ENCODE data around the gene ZC3H4.
A peak's percentile ranks its signal among the peaks of the same experiment; 100 is the strongest.
"Not testable (repeated sequence)": the region's sequence is repeated elsewhere in the genome, so short reads cannot be mapped to it uniquely, and the experiment has no call there.

Gene ZC3H4

DNA sequence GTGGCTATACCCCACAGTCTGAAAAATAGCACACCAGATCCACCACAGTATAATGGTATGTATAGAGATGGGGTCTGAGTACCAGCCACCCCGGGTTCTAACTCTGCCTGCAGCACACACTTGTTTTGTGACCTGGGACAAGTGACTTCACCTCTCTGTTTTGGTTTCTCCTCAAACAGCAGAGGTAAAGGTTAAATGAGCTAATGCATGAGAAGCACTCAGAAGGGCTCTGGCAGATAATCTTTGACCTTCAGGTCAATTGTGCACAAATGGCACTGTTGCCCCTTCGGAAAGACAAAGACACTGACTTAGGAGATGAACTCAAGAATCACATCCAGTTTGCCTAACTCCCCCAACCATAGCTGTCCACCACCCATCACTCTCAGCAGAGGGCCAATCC lies 7.7 kb downstream of the ZC3H4 start:
- Mint-ChIP-seq H3K4me3 (peak overlapping the region; percentile 18), H3K27me3 (ENCODE audit: low read depth, poor library complexity) (no peaks in the 10 kb centered on the region), H3K27ac (peak overlapping the region; percentile 68), H3K4me1 (peaks cover 75% of the 10 kb centered on the region), H3K9me3 (no peaks in the 10 kb centered on the region), H3K36me3 (ENCODE audit: low read depth) (peaks cover 14% of the 10 kb centered on the region)
- no peak for DNase-seq
- TF ChIP-seq, protein P1, sequence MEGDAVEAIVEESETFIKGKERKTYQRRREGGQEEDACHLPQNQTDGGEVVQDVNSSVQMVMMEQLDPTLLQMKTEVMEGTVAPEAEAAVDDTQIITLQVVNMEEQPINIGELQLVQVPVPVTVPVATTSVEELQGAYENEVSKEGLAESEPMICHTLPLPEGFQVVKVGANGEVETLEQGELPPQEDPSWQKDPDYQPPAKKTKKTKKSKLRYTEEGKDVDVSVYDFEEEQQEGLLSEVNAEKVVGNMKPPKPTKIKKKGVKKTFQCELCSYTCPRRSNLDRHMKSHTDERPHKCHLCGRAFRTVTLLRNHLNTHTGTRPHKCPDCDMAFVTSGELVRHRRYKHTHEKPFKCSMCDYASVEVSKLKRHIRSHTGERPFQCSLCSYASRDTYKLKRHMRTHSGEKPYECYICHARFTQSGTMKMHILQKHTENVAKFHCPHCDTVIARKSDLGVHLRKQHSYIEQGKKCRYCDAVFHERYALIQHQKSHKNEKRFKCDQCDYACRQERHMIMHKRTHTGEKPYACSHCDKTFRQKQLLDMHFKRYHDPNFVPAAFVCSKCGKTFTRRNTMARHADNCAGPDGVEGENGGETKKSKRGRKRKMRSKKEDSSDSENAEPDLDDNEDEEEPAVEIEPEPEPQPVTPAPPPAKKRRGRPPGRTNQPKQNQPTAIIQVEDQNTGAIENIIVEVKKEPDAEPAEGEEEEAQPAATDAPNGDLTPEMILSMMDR (IDR thresholded peaks at IDR 0.05): no peak

DNA sequence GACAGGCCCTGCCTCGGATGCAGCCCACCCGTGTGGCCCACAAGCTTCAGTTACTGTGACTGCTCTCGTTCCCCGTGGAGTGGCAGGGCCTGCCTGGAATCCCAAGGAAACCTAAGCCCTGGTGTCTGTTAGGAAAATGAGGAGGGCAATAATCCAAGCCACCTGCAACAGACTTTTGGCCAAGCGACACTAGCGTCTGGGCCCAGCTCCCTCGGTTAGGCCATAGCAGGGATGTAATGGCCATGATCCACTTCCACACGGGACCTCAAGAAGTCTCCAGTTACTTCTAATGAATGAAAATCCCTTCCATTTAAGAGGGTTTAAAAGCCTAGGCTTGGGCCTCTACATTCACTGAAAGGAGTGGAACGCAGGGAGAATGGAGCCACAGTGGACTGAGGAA lies 8.9 kb downstream of the ZC3H4 start:
- TF ChIP-seq, protein P1 (IDR thresholded peaks at IDR 0.05): no peak
- DNase-seq: no peak
- Mint-ChIP-seq H3K9me3 (no peaks in the 10 kb centered on the region), H3K4me1 (peaks cover 74% of the 10 kb centered on the region), H3K27me3 (ENCODE audit: low read depth, poor library complexity) (no peaks in the 10 kb centered on the region), H3K4me3 (no peak overlapping the region), H3K27ac (no peak overlapping the region), H3K36me3 (ENCODE audit: low read depth) (peaks cover 12% of the 10 kb centered on the region)

GRCh38 chr19:47102346-47103060 lies 11.1 kb downstream of the ZC3H4 start:
- no peak for DNase-seq
- H3K4me1 Mint-ChIP-seq: peaks cover 74% of the 10 kb centered on the region
- no peaks in the 10 kb centered on the region for H3K9me3 Mint-ChIP-seq
- TF ChIP-seq, protein P1 (IDR thresholded peaks at IDR 0.05): no peak
- no peak overlapping the region for H3K4me3 Mint-ChIP-seq
- H3K36me3 Mint-ChIP-seq (ENCODE audit: low read depth): peaks cover 10% of the 10 kb centered on the region
- H3K27me3 Mint-ChIP-seq (ENCODE audit: low read depth, poor library complexity): no peaks in the 10 kb centered on the region
- peak overlapping the region; percentile 62 for H3K27ac Mint-ChIP-seq

DNA sequence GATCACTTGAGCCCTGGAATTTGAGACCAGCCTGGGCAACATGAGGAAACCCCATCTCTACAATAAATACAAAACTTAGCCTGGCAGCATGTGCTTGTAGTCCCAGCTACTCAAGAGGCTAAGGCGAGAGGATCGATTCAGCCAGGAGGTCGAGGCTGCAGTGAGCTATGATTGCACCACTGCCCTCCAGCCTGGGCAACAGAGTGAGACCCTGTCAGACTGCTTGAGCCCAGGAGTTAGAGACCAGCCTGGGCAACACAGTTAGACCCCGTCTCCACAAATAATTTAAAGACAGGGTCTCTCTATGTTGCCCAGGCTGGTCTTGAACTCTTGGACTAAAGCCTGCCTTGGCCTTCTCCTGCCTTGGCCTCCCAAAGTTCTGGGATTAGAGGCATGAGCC lies 12.5 kb downstream of the ZC3H4 start:
- H3K27ac Mint-ChIP-seq; H3K27me3 Mint-ChIP-seq (ENCODE audit: low read depth, poor library complexity); H3K9me3 Mint-ChIP-seq; H3K4me3 Mint-ChIP-seq; DNase-seq: not testable (repeated sequence)
- Mint-ChIP-seq H3K4me1 (peaks cover 74% of the 10 kb centered on the region), H3K36me3 (ENCODE audit: low read depth) (peaks cover 17% of the 10 kb centered on the region)

DNA sequence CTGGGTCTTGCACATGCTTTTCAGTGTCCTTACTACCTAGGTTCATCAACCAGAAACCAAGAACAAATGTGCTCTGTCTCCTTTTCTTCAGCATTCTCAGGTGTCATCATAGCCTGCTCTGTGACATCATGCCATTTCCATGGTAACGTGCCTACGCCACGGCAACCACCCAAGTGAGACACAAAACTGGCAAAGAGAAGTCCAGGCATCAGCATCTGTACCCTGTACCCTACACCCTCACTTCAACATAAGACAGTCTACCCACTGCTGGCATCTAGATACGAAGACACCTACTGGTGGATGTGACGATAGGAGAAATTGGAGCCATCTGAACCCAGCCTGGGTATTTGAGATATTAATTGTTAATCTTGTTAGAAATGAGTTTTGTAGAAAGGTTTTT lies 13.3 kb downstream of the ZC3H4 start:
- no peak overlapping the region for H3K27ac Mint-ChIP-seq
- no peak for DNase-seq
- TF ChIP-seq, protein P1 (IDR thresholded peaks at IDR 0.05): no peak
- peaks cover 74% of the 10 kb centered on the region for H3K4me1 Mint-ChIP-seq
- no peaks in the 10 kb centered on the region for H3K27me3 Mint-ChIP-seq (ENCODE audit: low read depth, poor library complexity)
- peaks cover 12% of the 10 kb centered on the region for H3K36me3 Mint-ChIP-seq (ENCODE audit: low read depth)
- no peaks in the 10 kb centered on the region for H3K9me3 Mint-ChIP-seq
- H3K4me3 Mint-ChIP-seq: no peak overlapping the region

DNA sequence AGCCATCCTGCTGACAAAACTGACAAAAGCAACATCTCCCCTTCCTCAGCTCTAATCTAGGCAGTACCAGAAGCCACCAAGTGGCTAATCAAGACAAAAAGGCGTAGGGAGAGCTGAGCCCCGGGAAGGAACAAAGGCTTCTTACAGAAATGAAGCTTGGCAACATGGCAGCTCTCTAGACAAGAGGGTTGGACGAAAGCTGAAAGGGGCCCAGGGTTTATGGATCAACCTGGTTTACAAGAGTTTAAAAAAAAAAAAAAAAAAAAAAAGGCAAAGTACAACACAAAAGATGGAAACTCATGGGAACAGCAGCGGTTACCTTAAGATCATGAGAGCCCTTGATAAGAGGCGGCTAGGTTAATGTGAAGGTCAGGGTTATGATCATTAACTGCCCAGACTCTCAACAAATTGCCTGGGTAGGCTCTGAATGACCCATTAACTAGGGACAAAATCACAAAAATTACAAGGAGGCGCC lies 14.0 kb downstream of the ZC3H4 start:
- peak overlapping the region; percentile 83 for H3K27ac Mint-ChIP-seq
- H3K4me1 Mint-ChIP-seq: peaks cover 78% of the 10 kb centered on the region
- no peak for DNase-seq
- H3K36me3 Mint-ChIP-seq (ENCODE audit: low read depth): peaks cover 12% of the 10 kb centered on the region
- no peaks in the 10 kb centered on the region for H3K27me3 Mint-ChIP-seq (ENCODE audit: low read depth, poor library complexity)
- TF ChIP-seq, protein P1 (IDR thresholded peaks at IDR 0.05): no peak
- no peaks in the 10 kb centered on the region for H3K9me3 Mint-ChIP-seq
- H3K4me3 Mint-ChIP-seq: no peak overlapping the region
